GM12875 (cell line): ENCODE data around the gene MICU2.

Experiments
- H3K4me3 ChIP-seq: one replicate; pipeline ENCODE4 v1.5.1; 2011; ENCODE audit warnings: low read depth, low read length, control low read depth
- TF ChIP-seq, protein P1 (sequence below): IDR thresholded peaks from 2 replicates; pipeline ENCODE4 v1.5.1; 2011; ENCODE audit warnings: low read depth, mild to moderate bottlenecking, control low read depth, inconsistent platforms, low read length, moderate library complexity, borderline replicate concordance; ENCODE audit not compliant: insufficient read depth

Gene MICU2

DNA sequence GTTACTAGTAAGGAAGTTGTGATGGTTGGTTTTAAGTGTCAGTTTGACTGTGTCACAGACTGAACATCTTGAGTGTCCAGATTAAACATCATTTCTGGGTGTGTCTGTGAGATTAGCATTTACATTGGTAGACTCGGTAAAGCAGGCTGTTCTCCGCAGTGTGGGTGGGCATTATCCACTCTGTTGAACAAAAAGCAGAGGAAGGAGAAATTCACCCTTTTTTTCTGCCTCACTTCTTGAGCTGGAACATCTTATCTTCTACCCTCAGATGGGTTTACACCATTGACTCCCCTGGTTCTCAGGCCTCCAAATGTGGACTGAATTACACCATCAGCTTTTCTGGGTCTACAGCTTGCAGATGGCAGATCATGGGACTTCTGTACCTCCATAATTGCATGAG is 81.1 kb downstream of the MICU2 start:
- TF ChIP-seq, protein P1, sequence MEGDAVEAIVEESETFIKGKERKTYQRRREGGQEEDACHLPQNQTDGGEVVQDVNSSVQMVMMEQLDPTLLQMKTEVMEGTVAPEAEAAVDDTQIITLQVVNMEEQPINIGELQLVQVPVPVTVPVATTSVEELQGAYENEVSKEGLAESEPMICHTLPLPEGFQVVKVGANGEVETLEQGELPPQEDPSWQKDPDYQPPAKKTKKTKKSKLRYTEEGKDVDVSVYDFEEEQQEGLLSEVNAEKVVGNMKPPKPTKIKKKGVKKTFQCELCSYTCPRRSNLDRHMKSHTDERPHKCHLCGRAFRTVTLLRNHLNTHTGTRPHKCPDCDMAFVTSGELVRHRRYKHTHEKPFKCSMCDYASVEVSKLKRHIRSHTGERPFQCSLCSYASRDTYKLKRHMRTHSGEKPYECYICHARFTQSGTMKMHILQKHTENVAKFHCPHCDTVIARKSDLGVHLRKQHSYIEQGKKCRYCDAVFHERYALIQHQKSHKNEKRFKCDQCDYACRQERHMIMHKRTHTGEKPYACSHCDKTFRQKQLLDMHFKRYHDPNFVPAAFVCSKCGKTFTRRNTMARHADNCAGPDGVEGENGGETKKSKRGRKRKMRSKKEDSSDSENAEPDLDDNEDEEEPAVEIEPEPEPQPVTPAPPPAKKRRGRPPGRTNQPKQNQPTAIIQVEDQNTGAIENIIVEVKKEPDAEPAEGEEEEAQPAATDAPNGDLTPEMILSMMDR = no peak
- H3K4me3 ChIP-seq = no peak overlapping the region

DNA sequence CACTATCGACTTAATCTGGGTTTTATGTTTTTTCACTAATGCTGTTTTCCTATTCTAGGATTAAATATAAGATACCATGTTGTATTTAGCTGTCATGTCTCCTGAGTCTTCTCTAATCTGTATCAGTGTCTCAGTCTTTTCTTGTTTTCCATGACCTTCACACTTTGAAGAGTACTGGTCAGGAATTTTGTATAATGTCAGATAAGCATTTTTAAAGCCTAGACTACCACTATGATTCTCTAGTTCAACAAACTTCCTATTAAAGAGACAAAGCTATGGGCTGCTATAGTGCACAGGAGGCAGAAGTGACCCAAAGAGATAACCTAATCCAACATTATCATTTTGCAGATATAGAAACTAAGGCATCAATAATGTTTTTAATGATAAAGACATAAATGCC is 81.8 kb downstream of the MICU2 start:
- TF ChIP-seq, protein P1 = no peak
- H3K4me3 ChIP-seq = no peak overlapping the region

DNA sequence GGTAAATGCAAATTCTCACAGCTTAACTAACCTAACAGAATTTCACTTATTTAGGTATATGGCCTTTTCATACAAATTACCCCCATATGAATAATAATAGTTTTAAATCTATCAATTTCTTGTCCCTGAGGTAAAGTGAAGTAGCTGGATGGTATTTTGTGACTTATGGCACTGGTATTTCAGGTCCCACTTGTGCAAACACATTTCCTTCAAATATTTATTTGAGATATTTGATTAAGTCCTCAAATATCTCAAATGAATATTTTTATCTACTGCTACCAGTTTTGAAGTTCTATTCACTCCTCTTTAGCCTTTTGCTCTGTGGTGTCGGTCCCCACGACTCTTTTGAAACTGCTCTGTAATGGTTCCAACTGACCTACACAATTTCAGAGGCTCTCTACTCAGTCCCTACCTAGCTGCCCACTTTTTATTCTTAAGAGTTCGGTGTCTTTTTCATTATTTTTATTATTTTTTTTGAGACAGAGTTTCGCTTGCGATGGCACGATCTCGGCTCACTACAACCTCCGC is 85.3 kb downstream of the MICU2 start:
- no peak overlapping the region for H3K4me3 ChIP-seq
- TF ChIP-seq, protein P1 = no peak

DNA sequence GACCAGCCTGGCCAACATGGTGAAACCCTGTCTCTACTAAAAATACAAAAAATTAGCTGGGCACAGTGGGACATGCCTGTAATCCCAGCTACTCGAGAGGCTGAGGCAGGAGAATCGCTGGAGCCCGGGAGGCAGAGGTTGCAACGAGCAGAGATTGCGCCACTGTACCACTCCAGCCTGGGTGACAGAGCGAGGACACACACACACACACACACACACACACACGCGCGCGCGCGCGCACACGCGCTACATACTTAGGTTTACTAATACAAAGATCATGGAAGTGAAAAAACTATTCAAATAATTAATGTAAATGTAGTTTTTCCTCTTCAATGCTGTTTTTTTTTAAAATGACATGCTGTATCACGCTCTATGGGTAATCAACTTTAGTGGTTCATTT is 86.4 kb downstream of the MICU2 start:
- H3K4me3 ChIP-seq = no peak overlapping the region
- TF ChIP-seq, protein P1 = no peak

DNA sequence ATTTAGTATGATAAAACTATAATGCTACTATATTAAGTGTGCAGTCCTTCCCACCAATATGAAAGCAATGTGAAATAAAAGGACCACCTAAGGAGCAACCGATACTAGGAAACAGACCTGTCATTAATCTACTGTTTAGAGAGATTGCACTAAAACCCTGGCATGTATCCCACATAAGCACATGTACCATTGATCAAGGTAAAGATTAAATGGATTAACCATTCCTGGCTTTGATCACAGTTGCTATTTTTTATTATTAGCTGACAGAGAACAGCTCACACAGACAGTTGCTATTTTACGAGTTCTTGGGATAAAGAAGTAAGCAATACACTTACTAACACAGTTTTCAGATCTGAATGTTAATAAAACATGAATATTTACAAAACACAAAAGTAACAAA is 87.2 kb downstream of the MICU2 start:
- H3K4me3 ChIP-seq = no peak overlapping the region
- TF ChIP-seq, protein P1 = no peak

DNA sequence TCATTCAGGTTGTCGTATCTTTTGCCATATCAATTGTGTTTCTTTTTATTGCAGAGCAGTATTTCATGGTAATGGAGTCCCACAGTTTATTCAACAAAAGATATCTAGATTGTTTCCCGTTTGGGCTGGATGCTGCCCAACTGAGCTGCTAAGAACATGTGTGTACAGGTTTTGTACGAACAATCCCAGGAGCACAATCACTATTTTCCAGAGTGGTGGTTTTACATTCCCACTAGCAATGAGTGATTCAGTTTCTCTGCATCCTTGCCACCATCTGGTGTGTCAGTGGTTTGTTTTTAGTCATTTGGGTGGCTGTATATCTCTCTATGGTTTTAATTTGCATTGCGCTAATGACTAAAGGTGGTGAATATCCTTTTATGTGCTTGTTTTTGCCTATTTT is 92.1 kb downstream of the MICU2 start:
- TF ChIP-seq, protein P1 = no peak
- H3K4me3 ChIP-seq = no peak overlapping the region

DNA sequence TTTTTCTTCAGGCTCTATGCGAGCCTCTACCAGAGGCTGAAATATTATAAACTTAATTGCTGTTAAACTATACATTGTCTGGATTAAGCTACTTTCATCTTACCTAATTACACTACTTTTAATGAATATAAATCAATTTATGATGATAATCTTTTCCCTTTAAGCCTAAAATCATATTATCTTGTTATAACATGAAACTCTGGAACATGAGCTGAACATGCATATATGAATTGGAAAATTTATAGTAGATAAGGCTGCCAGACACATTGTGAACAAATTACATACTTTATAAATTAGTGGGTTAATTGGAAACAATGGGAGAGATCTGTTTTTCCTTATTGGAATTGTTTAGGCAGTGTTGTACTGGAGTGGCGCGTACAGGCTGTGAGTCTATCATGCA is 99.6 kb downstream of the MICU2 start:
- no peak overlapping the region for H3K4me3 ChIP-seq
- TF ChIP-seq, protein P1 = no peak
